Mesenchymal stem cell (in vitro differentiated cells and primary cell): ENCODE measurements around the gene SBNO2.

Source experiments
- DNase-seq: peaks from one replicate; pipeline ENCODE4 v3.0.0-alpha.2; 2013
- H2AFZ ChIP-seq: one replicate; pipeline ENCODE4 v1.6.1; 2013; ENCODE audit warnings: low read depth, mild to moderate bottlenecking, control low read depth, inconsistent platforms, low read length, moderate library complexity
- H2AK5ac ChIP-seq: 2 replicates; pipeline ENCODE4 v1.6.1; 2013; ENCODE audit warnings: low read length, moderate library complexity, mild to moderate bottlenecking, inconsistent platforms; ENCODE audit not compliant: severe bottlenecking
- H2BK120ac ChIP-seq: one replicate; pipeline ENCODE4 v1.6.1; 2013; ENCODE audit warnings: low read depth, mild to moderate bottlenecking, inconsistent platforms, low read length, moderate library complexity
- H2BK12ac ChIP-seq, 2 experiments: one replicate each; pipeline ENCODE4 v1.6.1; 2013; ENCODE audit warnings: inconsistent platforms in 2 of 2, low read length in 2 of 2, mild to moderate bottlenecking in 2 of 2, moderate library complexity in 2 of 2, control low read depth in 1 of 2
- H2BK15ac ChIP-seq: one replicate; pipeline ENCODE4 v1.6.1; 2013; ENCODE audit warnings: mild to moderate bottlenecking, low read depth, inconsistent platforms; ENCODE audit not compliant: poor library complexity, severe bottlenecking
- H2BK5ac ChIP-seq: 2 replicates; pipeline ENCODE4 v1.6.1; 2013; ENCODE audit warnings: low read depth, mild to moderate bottlenecking, low read length, control low read depth, inconsistent platforms; ENCODE audit not compliant: poor library complexity, severe bottlenecking
- H3K14ac ChIP-seq, 2 experiments: one replicate each; pipeline ENCODE4 v1.6.1; 2013; ENCODE audit warnings: inconsistent platforms in 2 of 2, low read length in 2 of 2, control low read depth in 1 of 2, mild to moderate bottlenecking in 1 of 2, moderate library complexity in 1 of 2
- H3K18ac ChIP-seq, 2 experiments: one replicate each; pipeline ENCODE4 v1.6.1; 2013; ENCODE audit warnings: inconsistent platforms in 2 of 2, low read length in 2 of 2, control low read depth in 1 of 2, low read depth in 1 of 2, mild to moderate bottlenecking in 1 of 2
- H3K23ac ChIP-seq, 2 experiments: one replicate each; pipeline ENCODE4 v1.6.1; 2013; ENCODE audit warnings: inconsistent platforms in 2 of 2, low read length in 2 of 2, mild to moderate bottlenecking in 2 of 2, moderate library complexity in 2 of 2, control low read depth in 1 of 2
- H3K27ac ChIP-seq: 2 replicates; pipeline ENCODE4 v1.5.1; 2013; ENCODE audit warnings: mild to moderate bottlenecking, moderate library complexity, low read length, control low read depth, inconsistent platforms; ENCODE audit not compliant: poor library complexity, severe bottlenecking
- H3K27me3 ChIP-seq, 2 experiments: 2 replicates each; pipeline versions ENCODE4 v1.6.1 to v1.7.0; 2013; ENCODE audit warnings: low read length in 2 of 2, mild to moderate bottlenecking in 2 of 2, moderate library complexity in 2 of 2, control low read depth in 1 of 2, inconsistent platforms in 1 of 2; ENCODE audit not compliant: control insufficient read depth in 1 of 2, insufficient read depth in 1 of 2
- H3K36me3 ChIP-seq, 2 experiments: 2 replicates each; pipeline versions ENCODE4 v1.6.1 to v1.7.0; 2013; ENCODE audit warnings: low read length in 2 of 2, control low read depth in 1 of 2, inconsistent platforms in 1 of 2, low read depth in 1 of 2, mild to moderate bottlenecking in 1 of 2; ENCODE audit not compliant: insufficient read depth in 2 of 2, control insufficient read depth in 1 of 2
- H3K4ac ChIP-seq, 2 experiments: one replicate each; pipeline ENCODE4 v1.6.1; 2013; ENCODE audit warnings: inconsistent platforms in 2 of 2, low read length in 2 of 2, mild to moderate bottlenecking in 2 of 2, moderate library complexity in 2 of 2, control low read depth in 1 of 2, low read depth in 1 of 2
- H3K4me1 ChIP-seq: 2 replicates; pipeline ENCODE4 v1.6.1; 2013; ENCODE audit warnings: low read depth, low read length, control low read depth; ENCODE audit not compliant: control insufficient read depth, insufficient read depth
- H3K4me2 ChIP-seq: 2 replicates; pipeline ENCODE4 v1.6.1; 2013; ENCODE audit warnings: low read length, mild to moderate bottlenecking, inconsistent platforms; ENCODE audit not compliant: poor library complexity, severe bottlenecking
- H3K4me3 ChIP-seq, 2 experiments: 2 replicates each; pipeline versions ENCODE4 v1.5.1 to v1.7.0; 2013; ENCODE audit warnings: low read length in 2 of 2, mild to moderate bottlenecking in 2 of 2, control low read depth in 1 of 2, low read depth in 1 of 2; ENCODE audit not compliant: insufficient read depth in 1 of 2
- H3K79me1 ChIP-seq: replicated peaks from 2 replicates; pipeline ENCODE4 v1.6.1; 2013; ENCODE audit warnings: mild to moderate bottlenecking, control low read depth, low read length, inconsistent platforms; ENCODE audit not compliant: poor library complexity, severe bottlenecking
- H3K9ac ChIP-seq: 2 replicates; pipeline ENCODE4 v1.7.0; 2013; ENCODE audit warnings: mild to moderate bottlenecking, low read length, moderate library complexity
- H3K9me3 ChIP-seq: 2 replicates; pipeline ENCODE4 v1.7.0; 2013; ENCODE audit warnings: mild to moderate bottlenecking, low read length; ENCODE audit not compliant: control insufficient read depth
- H4K8ac ChIP-seq: one replicate; pipeline ENCODE4 v1.6.1; 2013; ENCODE audit warnings: inconsistent platforms, mild to moderate bottlenecking, low read length, moderate library complexity
- H4K91ac ChIP-seq: one replicate; pipeline ENCODE4 v1.6.1; 2013; ENCODE audit warnings: mild to moderate bottlenecking, low read length, inconsistent platforms
- WGBS: methylation state at CpG from one replicate; pipeline ENCODE4 v1.1.7; 2013; ENCODE audit warnings: mixed read lengths; 5-methylcytosine and 5-hydroxymethylcytosine counted together

The SBNO2 gene

GRCh38 chr19:1158885-1159448 is 15.1 kb downstream of the SBNO2 start:
- no peak overlapping the region for H2BK15ac ChIP-seq
- 95% methylated on average over 31 of the region's 32 CpGs for WGBS
- peak overlapping the region; percentile 35 for H4K91ac ChIP-seq

GRCh38 chr19:1157931-1158884 is 15.9 kb downstream of the SBNO2 start:
- Histone ChIP-seq H2BK12ac (no peak overlapping the region), H3K27ac (no peak overlapping the region), H3K4me1 (peaks cover 39% of the 10 kb centered on the region), H3K4ac (no peak overlapping the region), H4K91ac (peak overlapping the region; percentile 35), H2BK120ac (no peak overlapping the region), H3K18ac (no peak overlapping the region), H4K8ac (no peak overlapping the region), H3K4me3 (no peak overlapping the region), H3K36me3 (peaks cover 11 to 69% of the 10 kb centered on the region in 2 experiments), H3K23ac (no peak overlapping the region), H2BK15ac (no peak overlapping the region), H3K14ac (no peak overlapping the region), H3K79me1 (peaks cover 16% of the 10 kb centered on the region), H2AFZ (no peak overlapping the region), H3K4me2 (no peak overlapping the region), H3K27me3 (no peaks in the 10 kb centered on the region), H3K9ac (no peak overlapping the region), H2AK5ac (no peak overlapping the region), H2BK5ac (no peak overlapping the region), H3K9me3 (no peaks in the 10 kb centered on the region)
- no peak for DNase-seq
- WGBS: 97% methylated on average over 69 of the region's 69 CpGs

More at GRCh38 chr19:1158885-1159448, 15.1 kb downstream of the SBNO2 start:
- Histone ChIP-seq H3K27ac (no peak overlapping the region), H3K4me2 (no peak overlapping the region), H3K14ac (no peak overlapping the region), H3K4me3 (no peak overlapping the region), H3K9me3 (no peaks in the 10 kb centered on the region), H3K36me3 (peaks cover 6 to 70% of the 10 kb centered on the region in 2 experiments), H3K18ac (no peak overlapping the region), H3K23ac (no peak overlapping the region), H2AFZ (no peak overlapping the region), H3K4ac (no peak overlapping the region), H3K79me1 (peaks cover 16% of the 10 kb centered on the region), H2BK120ac (no peak overlapping the region), H3K4me1 (peaks cover 41% of the 10 kb centered on the region), H4K8ac (no peak overlapping the region), H3K27me3 (no peaks in the 10 kb centered on the region), H2AK5ac (no peak overlapping the region), H2BK12ac (no peak overlapping the region), H2BK5ac (no peak overlapping the region), H3K9ac (no peak overlapping the region)
- no peak for DNase-seq

GRCh38 chr19:1156830-1157615 is 17.0 kb downstream of the SBNO2 start:
- no peak overlapping the region for H3K14ac ChIP-seq
- peak overlapping the region in 1 of 2 experiments; percentile 15 for H2BK12ac ChIP-seq
- peaks cover 38% of the 10 kb centered on the region for H3K4me1 ChIP-seq
- H4K91ac ChIP-seq: no peak overlapping the region
- H3K27me3 ChIP-seq: no peaks in the 10 kb centered on the region
- H3K23ac ChIP-seq: no peak overlapping the region
- H2BK15ac ChIP-seq: peak overlapping the region; percentile 39
- H3K36me3 ChIP-seq: peaks cover 13 to 71% of the 10 kb centered on the region in 2 experiments
- no peak for DNase-seq
- 96% methylated on average over 46 of the region's 46 CpGs for WGBS
- no peak overlapping the region for H2BK120ac ChIP-seq
- no peak overlapping the region for H3K27ac ChIP-seq
- H4K8ac ChIP-seq: no peak overlapping the region
- no peak overlapping the region for H2BK5ac ChIP-seq
- H3K9ac ChIP-seq: no peak overlapping the region
- H3K4me3 ChIP-seq: no peak overlapping the region
- peak overlapping the region in 1 of 2 experiments; percentile 97 for H3K4ac ChIP-seq
- H3K18ac ChIP-seq: no peak overlapping the region
- H2AK5ac ChIP-seq: no peak overlapping the region
- peaks cover 17% of the 10 kb centered on the region for H3K79me1 ChIP-seq
- H2AFZ ChIP-seq: no peak overlapping the region
- no peaks in the 10 kb centered on the region for H3K9me3 ChIP-seq
- no peak overlapping the region for H3K4me2 ChIP-seq
